Esophagus muscularis mucosa (tissue), 4 donors: ENCODE results near the gene PREX1. TPM values are rescaled to one million over a fixed set of nuclear protein-coding genes. Genes with fewer than 3 reads are reported as not detected.

Experiments
- DNase-seq: peaks from one replicate; pipeline ENCODE4 v3.0.0-alpha.2; 2017; ENCODE audit errors: extremely low spot score
- H3K27ac ChIP-seq, 4 donors: fragments of 200-600 bp; sonication (generic); replicated peaks in 1 of 4; 1 replicate in 3 of 4; 2 replicates in 1 of 4; pipeline ENCODE4 v1.5.1; 2016 to 2019; ENCODE audit warnings: mild to moderate bottlenecking in 1 of 4
- H3K27me3 ChIP-seq, 4 donors: fragments of 200-600 bp; sonication (generic); one replicate each; pipeline versions ENCODE4 v1.5.1 to v1.6.0; 2016 to 2019
- H3K36me3 ChIP-seq, 4 donors: fragments of 200-600 bp; sonication (generic); one replicate each; pipeline ENCODE4 v1.5.1; 2016 to 2019
- H3K4me1 ChIP-seq, 4 donors: fragments of 200-600 bp; sonication (generic); one replicate each; pipeline ENCODE4 v1.5.1; 2016 to 2019
- H3K4me3 ChIP-seq, 4 donors: fragments of 200-600 bp; sonication (generic); 1 replicate in 2 of 4; 2 replicates in 2 of 4; pipeline ENCODE4 v1.5.1; 2016 to 2019; ENCODE audit warnings: mild to moderate bottlenecking in 4 of 4, moderate library complexity in 1 of 4
- H3K9me3 ChIP-seq, 4 donors: fragments of 200-600 bp; sonication (generic); 1 replicate in 3 of 4; 2 replicates in 1 of 4; pipeline ENCODE4 v1.5.1; 2016 to 2019
- CTCF ChIP-seq, 3 experiments: fragments of 200-600 bp in 2 of 3; fragments of 450-650 bp in 1 of 3; sonication (generic) in 2 of 3; IDR thresholded peaks; one replicate each; pipeline ENCODE4 v1.5.1; 2017 to 2019; ENCODE audit warnings: antibody characterized with exemption in 3 of 3, mild to moderate bottlenecking in 2 of 3, moderate library complexity in 1 of 3
- EP300 ChIP-seq: sonication (generic); formaldehyde crosslinking; IDR thresholded peaks from one replicate; pipeline ENCODE4 v1.6.1; 2017; ENCODE audit warnings: antibody characterized with exemption
- POLR2A ChIP-seq: fragments of 450-650 bp; IDR thresholded peaks from one replicate; pipeline ENCODE4 v1.6.1; 2017; ENCODE audit warnings: antibody characterized with exemption, moderate library complexity, mild to moderate bottlenecking, low read depth
- POLR2AphosphoS5 ChIP-seq, 2 donors: sonication (generic); formaldehyde crosslinking; IDR thresholded peaks; one replicate each; pipeline ENCODE4 v1.6.1; 2017; ENCODE audit warnings: antibody characterized with exemption in 2 of 2
- WGBS: methylation state at CpG from one replicate; pipeline ENCODE4 v1.1.5; 2018; 5-methylcytosine and 5-hydroxymethylcytosine counted together
- intact Hi-C: fragments of 100-400 bp; cut with DNase I; formaldehyde crosslinking; loops from one replicate; pipeline ENCODE4 v1.15.1; 2023
- total RNA-seq, 4 donors: library from RNA; depleted of rRNA; stranded (reverse); fragments of >200 nt; gene quantifications; one replicate each; pipeline versions ENCODE4 v1.1.0 to v1.2.1, GENCODE V29; 2016

The PREX1 gene
- total RNA-seq, 4 donors from 2014 or later, result 20.8 to 37.1 (median 24.3) TPM

- WGBS, result 98% methylated on average over 6 of the region's 6 CpGs
- peaks cover 0 to 7% (median 2%) of the 10 kb centered on the region in 4 donors for H3K4me1 ChIP-seq
These were observed 23.1 kb upstream of the PREX1 start for GRCh38 chr20:48850977-48851299.

GRCh38 chr20:48850257-48850976 lies 22.6 kb upstream of the PREX1 start:
- 77% methylated on average over 11 of the region's 11 CpGs for WGBS
- Histone ChIP-seq H3K27me3 (no peaks in the 10 kb centered on the region), H3K36me3 (no peaks in the 10 kb centered on the region), H3K4me1 (peaks cover 0 to 7% (median 2%) of the 10 kb centered on the region in 4 donors), H3K27ac (no peak overlapping the region), H3K4me3 (no peak overlapping the region), H3K9me3 (no peaks in the 10 kb centered on the region)
- DNase-seq, result no peak
- TF ChIP-seq EP300 (no peak), POLR2AphosphoS5 (IDR thresholded peaks at IDR 0.05) (no peak), POLR2A (no peak)
- intact Hi-C loops, result no loop called here

More at GRCh38 chr20:48850977-48851299, 23.1 kb upstream of the PREX1 start:
- intact Hi-C loops, result no loop called here
- no peaks in the 10 kb centered on the region for H3K36me3 ChIP-seq
- no peak for DNase-seq
- no peak overlapping the region for H3K4me3 ChIP-seq
- no peak for TF ChIP-seq EP300
- no peak for TF ChIP-seq POLR2AphosphoS5 (IDR thresholded peaks at IDR 0.05)
- TF ChIP-seq CTCF (IDR thresholded peaks at IDR 0.05), result no peak
- TF ChIP-seq POLR2A, result no peak
- no peak overlapping the region for H3K27ac ChIP-seq
- no peaks in the 10 kb centered on the region for H3K27me3 ChIP-seq
- H3K9me3 ChIP-seq, result no peaks in the 10 kb centered on the region

GRCh38 chr20:48849779-48850178 lies 22.0 kb upstream of the PREX1 start:
- Histone ChIP-seq H3K36me3 (no peaks in the 10 kb centered on the region), H3K9me3 (no peaks in the 10 kb centered on the region), H3K4me3 (no peak overlapping the region), H3K27ac (no peak overlapping the region), H3K4me1 (peaks cover 0 to 7% (median 2%) of the 10 kb centered on the region in 4 donors), H3K27me3 (peaks cover 0 to 2% (median 0%) of the 10 kb centered on the region in 4 donors)
- intact Hi-C loops, result no loop called here
- no peak for DNase-seq
- no peak for TF ChIP-seq POLR2AphosphoS5 (IDR thresholded peaks at IDR 0.05)
- no peak for TF ChIP-seq EP300
- no peak for TF ChIP-seq POLR2A
- no peak for TF ChIP-seq CTCF (IDR thresholded peaks at IDR 0.05)

- intact Hi-C loops, result no loop called here
- H3K4me3 ChIP-seq, result no peak overlapping the region
- H3K27ac ChIP-seq, result no peak overlapping the region
- H3K36me3 ChIP-seq, result no peaks in the 10 kb centered on the region
- TF ChIP-seq EP300 (no peak), POLR2A (no peak), POLR2AphosphoS5 (IDR thresholded peaks at IDR 0.05) (no peak), CTCF (IDR thresholded peaks at IDR 0.05) (no peak)
- no peak for DNase-seq
- WGBS, result 84% methylated on average over 2 of the region's 2 CpGs
- H3K4me1 ChIP-seq, result peaks cover 0 to 7% (median 2%) of the 10 kb centered on the region in 4 donors
- H3K9me3 ChIP-seq, result no peaks in the 10 kb centered on the region
- peaks cover 0 to 7% (median 0%) of the 10 kb centered on the region in 4 donors for H3K27me3 ChIP-seq
These were observed 21.5 kb upstream of the PREX1 start for GRCh38 chr20:48849299-48849698.

GRCh38 chr20:48847498-48848205 lies 19.9 kb upstream of the PREX1 start:
- DNase-seq, result no peak
- Histone ChIP-seq H3K4me3 (no peak overlapping the region), H3K36me3 (no peaks in the 10 kb centered on the region), H3K27ac (no peak overlapping the region), H3K27me3 (peaks cover 0 to 8% (median 0%) of the 10 kb centered on the region in 4 donors), H3K9me3 (no peaks in the 10 kb centered on the region), H3K4me1 (peaks cover 0 to 7% (median 2%) of the 10 kb centered on the region in 4 donors)
- WGBS, result 75% methylated on average over 5 of the region's 5 CpGs
- TF ChIP-seq POLR2A (no peak), EP300 (no peak), CTCF (IDR thresholded peaks at IDR 0.05) (no peak), POLR2AphosphoS5 (IDR thresholded peaks at IDR 0.05) (no peak)
- intact Hi-C loops, result no loop called here
